H1 (cell line): ENCODE measurements around the gene NYAP2. TPM values are rescaled to one million over a fixed set of nuclear protein-coding genes. Genes with fewer than 3 reads are reported as not detected.

ENCODE experiments used
- CTCF ChIA-PET: fragments of 300-600 bp; sonication (Branson Sonifier 250); formaldehyde crosslinking; loops from one replicate; lab custom pipeline; 2021; ENCODE audit not compliant: partially characterized antibody; lab: Charles Lee
- POLR2A ChIA-PET: fragments of 300-600 bp; sonication (Branson Sonifier 250); formaldehyde crosslinking; loops from one replicate; lab custom pipeline; 2021; ENCODE audit warnings: inconsistent platforms; ENCODE audit not compliant: partially characterized antibody; lab: Charles Lee
- DNase-seq, 2 experiments: peaks; one replicate each; pipeline versions ENCODE4 v3.0.0 to v3.0.0-alpha.2; 2010 to 2022; ENCODE audit warnings: low spot score in 2 of 2, low read depth in 1 of 2, mixed read lengths in 1 of 2
- FAIRE-seq: peaks from 2 replicates; lab custom pipeline; 2011; peaks lifted over from hg19 to GRCh38; lab: Jason Lieb, UNC
- H2AFZ ChIP-seq: 2 replicates; pipeline ENCODE4 v1.8.1; 2012; ENCODE audit warnings: low read length, inconsistent platforms
- H2AK5ac ChIP-seq: 2 replicates; pipeline ENCODE4 v1.6.1; 2013; ENCODE audit warnings: low read depth, low read length
- H2BK120ac ChIP-seq: replicated peaks from 2 replicates; pipeline ENCODE3; 2013; ENCODE audit warnings: low read depth, low read length, inconsistent platforms
- H2BK12ac ChIP-seq: 2 replicates; pipeline ENCODE4 v1.6.1; 2013; ENCODE audit warnings: low read depth, low read length
- H2BK15ac ChIP-seq: 2 replicates; pipeline ENCODE4 v1.6.1; 2013; ENCODE audit warnings: low read length
- H2BK20ac ChIP-seq: 2 replicates; pipeline ENCODE4 v1.6.1; 2013; ENCODE audit warnings: low read length
- H2BK5ac ChIP-seq: 2 replicates; pipeline ENCODE4 v1.6.1; 2013; ENCODE audit warnings: low read depth, low read length
- H3K14ac ChIP-seq: 2 replicates; pipeline ENCODE4 v1.6.1; 2013; ENCODE audit warnings: inconsistent platforms; ENCODE audit not compliant: insufficient read length
- H3K18ac ChIP-seq: 2 replicates; pipeline ENCODE4 v1.6.1; 2013; ENCODE audit warnings: low read length; ENCODE audit errors: extremely low read depth
- H3K23ac ChIP-seq: 2 replicates; pipeline ENCODE4 v1.6.1; 2013; ENCODE audit warnings: inconsistent platforms; ENCODE audit not compliant: insufficient read length
- H3K23me2 ChIP-seq: 2 replicates; pipeline ENCODE4 v1.6.1; 2013; ENCODE audit warnings: low read depth, low read length
- H3K27ac ChIP-seq: 2 replicates; pipeline ENCODE4 v1.6.1; 2011; ENCODE audit warnings: low read depth, low read length, inconsistent platforms
- H3K27me3 ChIP-seq, 4 experiments: replicated peaks in 1 of 4; 1 replicate in 1 of 4; 2 replicates in 3 of 4; pipeline versions ENCODE4 v1.6.1 to v1.8.1; 2011 to 2013; ENCODE audit warnings: low read length in 3 of 4, mild to moderate bottlenecking in 3 of 4, inconsistent platforms in 2 of 4, mixed read lengths in 2 of 4, moderate library complexity in 1 of 4; ENCODE audit not compliant: control insufficient read depth in 3 of 4, insufficient read depth in 3 of 4; ENCODE audit errors: extremely low read depth in 1 of 4
- H3K36me3 ChIP-seq, 4 experiments: 2 replicates each; pipeline versions ENCODE4 v1.6.1 to v1.8.1; 2011 to 2013; ENCODE audit warnings: mild to moderate bottlenecking in 4 of 4, low read length in 3 of 4, moderate library complexity in 2 of 4, control low read depth in 1 of 4, inconsistent platforms in 1 of 4; ENCODE audit not compliant: insufficient read depth in 4 of 4, control insufficient read depth in 2 of 4
- H3K4ac ChIP-seq: replicated peaks from 2 replicates; pipeline ENCODE3; 2013; ENCODE audit warnings: low read length, low read depth, mixed read lengths, inconsistent platforms; ENCODE audit not compliant: insufficient read length
- H3K4me1 ChIP-seq, 4 experiments: replicated peaks in 1 of 4; 1 replicate in 1 of 4; 2 replicates in 3 of 4; pipeline versions ENCODE4 v1.6.1 to v1.8.1; 2011 to 2013; ENCODE audit warnings: low read length in 3 of 4, inconsistent platforms in 2 of 4, mixed read lengths in 1 of 4; ENCODE audit not compliant: insufficient read depth in 4 of 4, control insufficient read depth in 3 of 4
- H3K4me2 ChIP-seq, 2 experiments: 2 replicates each; pipeline versions ENCODE4 v1.6.1 to v1.8.1; 2011 to 2013; ENCODE audit warnings: low read depth in 2 of 2, low read length in 2 of 2, control low read depth in 1 of 2, inconsistent platforms in 1 of 2, mild to moderate bottlenecking in 1 of 2; ENCODE audit not compliant: insufficient read depth in 1 of 2
- H3K4me3 ChIP-seq, 4 experiments: fragments of 200-600, 300-600 bp in 1 of 4; sonication (generic), shearing (Covaris generic), sonication (Bioruptor Twin) in 1 of 4; 2 replicates each; pipeline versions ENCODE4 v1.5.1 to v1.8.1; 2011 to 2016; ENCODE audit warnings: low read length in 4 of 4, low read depth in 3 of 4, control low read depth in 2 of 4, inconsistent platforms in 2 of 4, mild to moderate bottlenecking in 2 of 4, mixed read lengths in 1 of 4, moderate library complexity in 1 of 4; ENCODE audit not compliant: insufficient read depth in 2 of 4; ENCODE audit errors: extremely low read depth in 1 of 4
- H3K56ac ChIP-seq: replicated peaks from 2 replicates; pipeline ENCODE3; 2013; ENCODE audit warnings: low read depth, mild to moderate bottlenecking, mixed read lengths, low read length, inconsistent platforms; ENCODE audit not compliant: insufficient read length
- H3K79me1 ChIP-seq: 2 replicates; pipeline ENCODE4 v1.6.1; 2013; ENCODE audit warnings: low read depth, low read length, control low read depth
- H3K79me2 ChIP-seq, 2 experiments: 2 replicates each; pipeline versions ENCODE4 v1.6.1 to v1.8.1; 2012 to 2013; ENCODE audit warnings: low read length in 2 of 2, mild to moderate bottlenecking in 2 of 2, inconsistent platforms in 1 of 2; ENCODE audit not compliant: insufficient read depth in 2 of 2, control insufficient read depth in 1 of 2
- H3K9ac ChIP-seq, 4 experiments: replicated peaks in 1 of 4; 1 replicate in 1 of 4; 2 replicates in 3 of 4; pipeline versions ENCODE4 v1.6.1 to v1.8.1; 2011 to 2013; ENCODE audit warnings: low read depth in 3 of 4, low read length in 3 of 4, control low read depth in 2 of 4, mild to moderate bottlenecking in 2 of 4, moderate library complexity in 2 of 4, inconsistent platforms in 1 of 4; ENCODE audit errors: extremely low read depth in 1 of 4
- H3K9me3 ChIP-seq, 2 experiments: 2 replicates each; pipeline versions ENCODE4 v1.6.1 to v1.8.1; 2012 to 2013; ENCODE audit warnings: mild to moderate bottlenecking in 2 of 2, moderate library complexity in 2 of 2, control low read depth in 1 of 2, inconsistent platforms in 1 of 2, low read depth in 1 of 2, low read length in 1 of 2, mixed read lengths in 1 of 2; ENCODE audit not compliant: insufficient read depth in 2 of 2
- H4K20me1 ChIP-seq, 2 experiments: replicated peaks in 1 of 2; 2 replicates each; pipeline versions ENCODE3 to v1.8.1; 2011 to 2013; ENCODE audit warnings: inconsistent platforms in 2 of 2, low read length in 2 of 2, mild to moderate bottlenecking in 1 of 2; ENCODE audit not compliant: insufficient read depth in 2 of 2, control insufficient read depth in 1 of 2
- H4K5ac ChIP-seq: 2 replicates; pipeline ENCODE4 v1.6.1; 2013; ENCODE audit warnings: low read length, low read depth, mixed read lengths, inconsistent platforms; ENCODE audit not compliant: insufficient read length
- H4K8ac ChIP-seq: 2 replicates; pipeline ENCODE4 v1.8.0; 2013; ENCODE audit warnings: mild to moderate bottlenecking, moderate library complexity, low read length, inconsistent platforms; ENCODE audit not compliant: insufficient read depth; ENCODE audit errors: extremely low read depth
- H4K91ac ChIP-seq: replicated peaks from 2 replicates; pipeline ENCODE3; 2013; ENCODE audit warnings: low read length, mixed read lengths, inconsistent platforms; ENCODE audit not compliant: insufficient read length
- CTBP2 ChIP-seq: IDR thresholded peaks from 2 replicates; pipeline ENCODE4 v1.7.0; 2011; ENCODE audit warnings: borderline replicate concordance, mild to moderate bottlenecking, moderate library complexity, mixed read lengths, low read length; ENCODE audit not compliant: insufficient read depth, insufficient read length
- GABPA ChIP-seq: IDR thresholded peaks from 2 replicates; pipeline ENCODE4 v1.6.1; 2011; ENCODE audit warnings: mild to moderate bottlenecking, low read length, moderate library complexity, borderline replicate concordance; ENCODE audit not compliant: insufficient read depth
- HDAC6 ChIP-seq: IDR thresholded peaks from one replicate; pipeline ENCODE4 v1.7.1; 2012; ENCODE audit warnings: low read depth, mild to moderate bottlenecking, inconsistent platforms, low read length, moderate library complexity
- KDM1A ChIP-seq: fragments of 200-600, 300-600 bp; sonication (generic); IDR thresholded peaks from 2 replicates; pipeline ENCODE4 v1.7.1; 2016; ENCODE audit warnings: mild to moderate bottlenecking, low read length, borderline replicate concordance
- KDM5A ChIP-seq: fragments of 200-600 bp; IDR thresholded peaks from 2 replicates; pipeline ENCODE4 v1.7.1; 2012; ENCODE audit warnings: mild to moderate bottlenecking, low read length, inconsistent platforms, mixed read lengths
- NANOG ChIP-seq: IDR thresholded peaks from 2 replicates; pipeline ENCODE4 v1.6.1; 2011; ENCODE audit warnings: low read length, low read depth, mild to moderate bottlenecking, inconsistent platforms; ENCODE audit not compliant: insufficient read depth, poor library complexity, severe bottlenecking
- NRF1 ChIP-seq: IDR thresholded peaks from 2 replicates; pipeline ENCODE4 v1.6.1; 2011; ENCODE audit warnings: mild to moderate bottlenecking, low read depth, low read length, improper control_type of control experiment
- RNF2 ChIP-seq: fragments of 200-900, 300-1000 bp; sonication (generic); IDR thresholded peaks from 2 replicates; pipeline ENCODE4 v1.7.1; 2016; ENCODE audit warnings: borderline replicate concordance, low read depth, mild to moderate bottlenecking, antibody characterized with exemption, low read length; ENCODE audit not compliant: poor library complexity, severe bottlenecking; ENCODE audit errors: missing control alignments
- SAP30 ChIP-seq: fragments of 300-600 bp; sonication (generic); IDR thresholded peaks from 2 replicates; pipeline ENCODE4 v1.7.1; 2012; ENCODE audit warnings: low read length, moderate library complexity, mild to moderate bottlenecking, inconsistent platforms; ENCODE audit not compliant: insufficient read depth, insufficient replicate concordance
- SIX5 ChIP-seq: IDR thresholded peaks from 2 replicates; pipeline ENCODE4 v1.6.1; 2011; ENCODE audit warnings: mild to moderate bottlenecking, low read depth, low read length
- WGBS, 2 experiments: shearing (Covaris generic) in 1 of 2; methylation state at CpG; one replicate each; pipeline versions ENCODE4 v1.1.6 to v1.1.7; 2013 to 2015; ENCODE audit warnings: low lambda C conversion rate in 2 of 2, mixed read lengths in 2 of 2, inconsistent platforms in 1 of 2, low coverage in 1 of 2, missing lambda C conversion rate in 1 of 2; ENCODE audit not compliant: insufficient replicate concordance in 2 of 2, insufficient coverage in 1 of 2, insufficient read length in 1 of 2; ENCODE audit errors: extremely low coverage in 1 of 2, missing lambda C conversion rate in 1 of 2; 5-methylcytosine and 5-hydroxymethylcytosine counted together
- polyA plus RNA-seq, 7 experiments: library from polyadenylated mRNA; depleted of rRNA in 3 of 7; stranded (reverse) in 5 of 7; unstranded in 2 of 7; fragments of >200 nt in 5 of 7; fragments of 200-250 nt in 2 of 7; gene quantifications; 1 replicate in 5 of 7; 2 replicates in 1 of 7; 4 replicates in 1 of 7; pipeline versions ENCODE4 v1.2.1 to v1.2.3, GENCODE V29; 2011 to 2013; ENCODE audit warnings: missing spikeins in 2 of 7, mixed read lengths in 2 of 7
- total RNA-seq: library from RNA; stranded (reverse); fragmentation: NEBNext Ultra II Directional; extraction: Animal tissue kit (Norgen Biotek cat#: 25700); gene quantifications from 2 replicates; pipeline ENCODE4 v1.2.1, GENCODE V29; 2021
- TF ChIP-seq, protein P1 (sequence below): IDR thresholded peaks from 2 replicates; pipeline ENCODE4 v1.6.1; 2012; ENCODE audit warnings: inconsistent platforms
- TF ChIP-seq, protein P2 (sequence below): IDR thresholded peaks from 2 replicates; pipeline ENCODE4 v1.6.1; 2011; ENCODE audit warnings: low read depth, mild to moderate bottlenecking, low read length; ENCODE audit not compliant: insufficient read depth

The NYAP2 gene
- total and polyA plus RNA-seq, 2 of the 8 experiments (the other 6 are each of a cell fraction or from before 2014, with no cell fraction given) = not detected

DNA sequence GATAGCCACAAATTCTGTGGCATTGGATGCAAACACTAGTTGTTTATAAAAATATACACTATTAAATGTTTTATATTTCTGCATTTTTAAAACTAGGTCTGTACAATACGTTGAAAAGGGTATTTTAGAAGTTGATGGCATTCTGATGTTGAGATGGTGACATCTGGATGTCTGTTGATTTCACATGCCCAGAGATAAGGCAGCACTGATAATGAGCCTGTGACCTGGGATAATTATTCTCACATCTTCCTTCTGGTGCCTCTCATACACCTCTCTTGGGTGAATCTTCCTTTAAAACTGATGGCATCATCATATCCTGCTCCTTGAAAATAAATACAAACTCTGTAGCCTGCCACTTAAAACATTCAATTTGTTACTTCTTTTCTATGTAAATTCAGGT is 208.6 kb downstream of the NYAP2 start:
- H3K4ac ChIP-seq = no peak overlapping the region
- H3K56ac ChIP-seq = no peak overlapping the region
- no peak overlapping the region for H2AFZ ChIP-seq
- no peaks in the 10 kb centered on the region for H3K79me2 ChIP-seq
- H2BK12ac ChIP-seq = no peak overlapping the region
- CTCF ChIA-PET = no interaction called here
- no peaks in the 10 kb centered on the region for H3K79me1 ChIP-seq
- POLR2A ChIA-PET = no interaction called here
- no peaks in the 10 kb centered on the region for H3K4me1 ChIP-seq
- H2AK5ac ChIP-seq = no peak overlapping the region
- no peak overlapping the region for H2BK15ac ChIP-seq
- no peak overlapping the region for H2BK20ac ChIP-seq
- FAIRE-seq (no peak), DNase-seq (no peak)
- no peak overlapping the region for H4K91ac ChIP-seq
- no peak overlapping the region for H3K18ac ChIP-seq
- H3K4me3 ChIP-seq = no peak overlapping the region
- H3K36me3 ChIP-seq = no peaks in the 10 kb centered on the region
- no peak overlapping the region for H2BK5ac ChIP-seq
- no peaks in the 10 kb centered on the region for H3K9me3 ChIP-seq
- no peaks in the 10 kb centered on the region for H3K23me2 ChIP-seq
- no peak overlapping the region for H3K9ac ChIP-seq
- H3K27me3 ChIP-seq = no peaks in the 10 kb centered on the region
- H3K23ac ChIP-seq = no peak overlapping the region
- 95% methylated on average over 1 of the region's 1 CpG; no CpG with 5 or more reads in 1 of the 2 experiments for WGBS, 2 experiments
- no peak overlapping the region for H4K8ac ChIP-seq
- H4K5ac ChIP-seq = no peak overlapping the region
- H3K27ac ChIP-seq = no peak overlapping the region
- H3K4me2 ChIP-seq = no peak overlapping the region
- H2BK120ac ChIP-seq = no peak overlapping the region
- H4K20me1 ChIP-seq = no peaks in the 10 kb centered on the region
- H3K14ac ChIP-seq = no peak overlapping the region
- TF ChIP-seq KDM1A (no peak), SAP30 (no peak), KDM5A (no peak), CTBP2 (no peak), NANOG (no peak), GABPA (no peak), SIX5 (no peak), RNF2 (no peak), NRF1 (no peak), HDAC6 (no peak)
- TF ChIP-seq, protein P1, sequence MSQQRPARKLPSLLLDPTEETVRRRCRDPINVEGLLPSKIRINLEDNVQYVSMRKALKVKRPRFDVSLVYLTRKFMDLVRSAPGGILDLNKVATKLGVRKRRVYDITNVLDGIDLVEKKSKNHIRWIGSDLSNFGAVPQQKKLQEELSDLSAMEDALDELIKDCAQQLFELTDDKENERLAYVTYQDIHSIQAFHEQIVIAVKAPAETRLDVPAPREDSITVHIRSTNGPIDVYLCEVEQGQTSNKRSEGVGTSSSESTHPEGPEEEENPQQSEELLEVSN = no peak
- TF ChIP-seq, protein P2, sequence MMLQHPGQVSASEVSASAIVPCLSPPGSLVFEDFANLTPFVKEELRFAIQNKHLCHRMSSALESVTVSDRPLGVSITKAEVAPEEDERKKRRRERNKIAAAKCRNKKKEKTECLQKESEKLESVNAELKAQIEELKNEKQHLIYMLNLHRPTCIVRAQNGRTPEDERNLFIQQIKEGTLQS = no peak
